SK-N-SH (cell line): ENCODE data around the gene POLR1A.

Source experiments
- EZH2phosphoT487 ChIP-seq: fragments of 200-600 bp; sonication (generic); IDR thresholded peaks from 2 replicates; pipeline ENCODE4 v1.6.1; 2017; ENCODE audit warnings: low read depth, mixed run types, mild to moderate bottlenecking, antibody characterized with exemption, moderate library complexity, borderline replicate concordance
- FOSL2 ChIP-seq: IDR thresholded peaks from 2 replicates; pipeline ENCODE4 v1.4.0; 2012; ENCODE audit warnings: low read depth, mild to moderate bottlenecking, moderate library complexity, borderline replicate concordance
- MAX ChIP-seq: IDR thresholded peaks from 2 replicates; pipeline ENCODE4 v1.4.0; 2012; ENCODE audit warnings: low read depth
- NFIC ChIP-seq: IDR thresholded peaks from 2 replicates; pipeline ENCODE4 v1.4.0; 2012; ENCODE audit warnings: borderline replicate concordance
- PBX3 ChIP-seq: IDR thresholded peaks from 2 replicates; pipeline ENCODE4; 2012
- POLR2AphosphoS5 ChIP-seq: IDR thresholded peaks from 2 replicates; pipeline ENCODE4 v1.6.1; 2012; ENCODE audit warnings: low read depth, low read length
- REST ChIP-seq: IDR thresholded peaks from 2 replicates; pipeline ENCODE4 v1.6.1; 2012; ENCODE audit warnings: mild to moderate bottlenecking, low read depth, low read length, moderate library complexity
- RFX5 ChIP-seq: IDR thresholded peaks from 2 replicates; pipeline ENCODE4 v1.6.1; 2012; ENCODE audit warnings: mild to moderate bottlenecking, improper control_type of control experiment, low read length
- TAF1 ChIP-seq: IDR thresholded peaks from 2 replicates; pipeline ENCODE4 v1.6.1; 2012; ENCODE audit warnings: low read depth, mild to moderate bottlenecking, low read length, moderate library complexity, borderline replicate concordance
- USF2 ChIP-seq: fragments of 150-350 bp; IDR thresholded peaks from 2 replicates; pipeline ENCODE4 v1.6.1; 2017; ENCODE audit warnings: antibody characterized with exemption, low read length, low read depth, borderline replicate concordance
- TF ChIP-seq, protein P1 (sequence below): fragments of 200-600 bp; sonication (generic); IDR thresholded peaks from 2 replicates; pipeline ENCODE4 v1.6.1; 2017; ENCODE audit warnings: antibody characterized with exemption, mild to moderate bottlenecking, moderate library complexity
- TF ChIP-seq, protein P2 (sequence below): fragments of 150-350 bp; IDR thresholded peaks from 2 replicates; pipeline ENCODE4 v1.6.1; 2016; ENCODE audit warnings: mild to moderate bottlenecking, low read depth, low read length

GRCh38 chr2:86048888-86049287 is 56.8 kb downstream of the POLR1A start:
- no peak for TF ChIP-seq POLR2AphosphoS5
- TF ChIP-seq, protein P1, sequence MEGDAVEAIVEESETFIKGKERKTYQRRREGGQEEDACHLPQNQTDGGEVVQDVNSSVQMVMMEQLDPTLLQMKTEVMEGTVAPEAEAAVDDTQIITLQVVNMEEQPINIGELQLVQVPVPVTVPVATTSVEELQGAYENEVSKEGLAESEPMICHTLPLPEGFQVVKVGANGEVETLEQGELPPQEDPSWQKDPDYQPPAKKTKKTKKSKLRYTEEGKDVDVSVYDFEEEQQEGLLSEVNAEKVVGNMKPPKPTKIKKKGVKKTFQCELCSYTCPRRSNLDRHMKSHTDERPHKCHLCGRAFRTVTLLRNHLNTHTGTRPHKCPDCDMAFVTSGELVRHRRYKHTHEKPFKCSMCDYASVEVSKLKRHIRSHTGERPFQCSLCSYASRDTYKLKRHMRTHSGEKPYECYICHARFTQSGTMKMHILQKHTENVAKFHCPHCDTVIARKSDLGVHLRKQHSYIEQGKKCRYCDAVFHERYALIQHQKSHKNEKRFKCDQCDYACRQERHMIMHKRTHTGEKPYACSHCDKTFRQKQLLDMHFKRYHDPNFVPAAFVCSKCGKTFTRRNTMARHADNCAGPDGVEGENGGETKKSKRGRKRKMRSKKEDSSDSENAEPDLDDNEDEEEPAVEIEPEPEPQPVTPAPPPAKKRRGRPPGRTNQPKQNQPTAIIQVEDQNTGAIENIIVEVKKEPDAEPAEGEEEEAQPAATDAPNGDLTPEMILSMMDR, result no peak
- TF ChIP-seq REST, result no peak
- TF ChIP-seq, protein P2, sequence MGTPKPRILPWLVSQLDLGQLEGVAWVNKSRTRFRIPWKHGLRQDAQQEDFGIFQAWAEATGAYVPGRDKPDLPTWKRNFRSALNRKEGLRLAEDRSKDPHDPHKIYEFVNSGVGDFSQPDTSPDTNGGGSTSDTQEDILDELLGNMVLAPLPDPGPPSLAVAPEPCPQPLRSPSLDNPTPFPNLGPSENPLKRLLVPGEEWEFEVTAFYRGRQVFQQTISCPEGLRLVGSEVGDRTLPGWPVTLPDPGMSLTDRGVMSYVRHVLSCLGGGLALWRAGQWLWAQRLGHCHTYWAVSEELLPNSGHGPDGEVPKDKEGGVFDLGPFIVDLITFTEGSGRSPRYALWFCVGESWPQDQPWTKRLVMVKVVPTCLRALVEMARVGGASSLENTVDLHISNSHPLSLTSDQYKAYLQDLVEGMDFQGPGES, result no peak
- no peak for TF ChIP-seq FOSL2
- TF ChIP-seq PBX3, result no peak
- no peak for TF ChIP-seq EZH2phosphoT487
- TF ChIP-seq NFIC, result no peak
- no peak for TF ChIP-seq RFX5
- TF ChIP-seq MAX, result no peak
- no peak for TF ChIP-seq USF2
- TF ChIP-seq TAF1, result no peak
